Left lobe of liver (tissue), 2 donors: Measurements from ENCODE around the gene COPG2. TPM values are rescaled to one million over a fixed set of nuclear protein-coding genes. Genes with fewer than 3 reads are reported as not detected.
"Not testable (repeated sequence)": the region's sequence is repeated elsewhere in the genome, so short reads cannot be mapped to it uniquely, and the experiment has no call there.

Experiments used
- ATAC-seq: fragments of 200-7000 bp; cut with Tn5 transposase; one replicate; pipeline ENCODE4 v1.9.1; 2020; ENCODE audit warnings: mild to moderate bottlenecking, moderate library complexity
- DNase-seq: peaks from one replicate; pipeline ENCODE4 v3.0.0-alpha.2; 2020; ENCODE audit warnings: low spot score
- total RNA-seq: library from RNA; stranded (reverse); gene quantifications from one replicate; pipeline ENCODE4 v1.2.1, GENCODE V29; 2021
- donor health status: DM: no; HTN: no; CAD: no; lungs with moderate emphysema.
- donor health status: DM: no; HTN: yes; CAD: no.

The COPG2 gene, protein sequence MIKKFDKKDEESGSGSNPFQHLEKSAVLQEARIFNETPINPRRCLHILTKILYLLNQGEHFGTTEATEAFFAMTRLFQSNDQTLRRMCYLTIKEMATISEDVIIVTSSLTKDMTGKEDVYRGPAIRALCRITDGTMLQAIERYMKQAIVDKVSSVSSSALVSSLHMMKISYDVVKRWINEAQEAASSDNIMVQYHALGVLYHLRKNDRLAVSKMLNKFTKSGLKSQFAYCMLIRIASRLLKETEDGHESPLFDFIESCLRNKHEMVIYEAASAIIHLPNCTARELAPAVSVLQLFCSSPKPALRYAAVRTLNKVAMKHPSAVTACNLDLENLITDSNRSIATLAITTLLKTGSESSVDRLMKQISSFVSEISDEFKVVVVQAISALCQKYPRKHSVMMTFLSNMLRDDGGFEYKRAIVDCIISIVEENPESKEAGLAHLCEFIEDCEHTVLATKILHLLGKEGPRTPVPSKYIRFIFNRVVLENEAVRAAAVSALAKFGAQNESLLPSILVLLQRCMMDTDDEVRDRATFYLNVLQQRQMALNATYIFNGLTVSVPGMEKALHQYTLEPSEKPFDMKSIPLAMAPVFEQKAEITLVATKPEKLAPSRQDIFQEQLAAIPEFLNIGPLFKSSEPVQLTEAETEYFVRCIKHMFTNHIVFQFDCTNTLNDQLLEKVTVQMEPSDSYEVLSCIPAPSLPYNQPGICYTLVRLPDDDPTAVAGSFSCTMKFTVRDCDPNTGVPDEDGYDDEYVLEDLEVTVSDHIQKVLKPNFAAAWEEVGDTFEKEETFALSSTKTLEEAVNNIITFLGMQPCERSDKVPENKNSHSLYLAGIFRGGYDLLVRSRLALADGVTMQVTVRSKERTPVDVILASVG
- total RNA-seq: 5.4 TPM

DNA sequence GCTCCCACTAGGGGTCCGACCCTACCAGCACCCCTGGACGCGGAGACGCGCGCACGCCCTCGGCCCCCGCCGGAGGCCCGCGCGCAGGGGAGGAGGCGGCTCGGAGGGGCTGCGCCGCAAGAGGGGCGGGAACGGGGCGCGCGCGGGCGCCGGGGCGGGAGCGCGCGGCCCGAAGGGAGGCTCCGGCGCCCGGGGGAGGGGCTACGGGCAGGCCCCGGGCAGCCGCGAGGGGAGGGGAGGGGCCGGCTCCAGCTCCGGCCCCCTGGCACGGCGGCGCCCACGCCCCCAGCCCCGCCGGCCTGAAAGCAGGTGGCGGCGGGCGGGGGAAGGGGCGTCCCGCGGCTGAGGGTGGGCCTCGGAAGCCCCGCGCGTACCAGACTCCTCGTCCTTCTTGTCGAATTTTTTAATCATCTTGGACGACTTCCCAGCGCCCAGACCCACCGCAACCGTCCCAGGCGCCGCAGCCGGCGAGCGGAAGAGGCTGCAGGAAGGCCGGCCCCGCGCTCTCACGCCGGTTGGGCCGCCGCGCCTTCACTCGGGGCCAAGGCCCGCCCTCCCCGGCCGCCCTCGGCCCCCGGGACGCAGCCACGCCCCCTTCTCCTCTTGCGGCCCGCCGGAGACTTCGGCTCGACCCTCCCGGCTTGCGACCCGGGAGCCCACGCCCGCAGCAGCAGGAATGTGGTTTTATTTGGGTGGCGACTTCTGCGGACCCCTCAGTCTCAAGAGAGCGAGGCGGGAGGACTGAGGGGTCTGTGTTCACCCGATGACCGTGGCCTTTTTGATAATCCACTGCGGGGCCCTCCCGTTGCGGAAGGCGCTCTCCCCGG is at the start of gene COPG2:
TSS of gene COPG2 (minus strand) at position 491 of the 827 bp plus-strand sequence. CDS start at position 411, 80 bp downstream.
- ATAC-seq: peak; percentile 98
- DNase-seq: peak; percentile 88

DNA sequence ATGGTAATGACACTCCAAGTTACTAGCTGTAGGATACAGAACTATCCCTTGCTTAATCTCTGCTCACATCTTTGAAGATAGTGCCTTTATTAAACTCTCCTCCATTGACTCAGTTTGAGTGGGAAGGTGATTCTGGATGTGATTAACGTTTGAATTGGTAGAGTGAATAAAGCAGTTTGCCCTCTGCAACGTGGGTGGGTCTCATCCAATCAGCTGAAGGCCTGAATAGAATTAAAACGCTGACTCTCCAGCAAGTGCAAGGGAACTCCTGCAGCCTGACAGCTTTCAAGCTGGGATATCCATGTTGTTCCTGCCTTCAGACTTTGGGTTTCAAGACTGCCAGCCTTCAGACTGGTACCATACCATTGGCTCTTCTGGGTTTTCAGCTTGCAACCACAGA is 43.9 kb upstream of the COPG2 start:
- DNase-seq: no peak
- no peak for ATAC-seq

DNA sequence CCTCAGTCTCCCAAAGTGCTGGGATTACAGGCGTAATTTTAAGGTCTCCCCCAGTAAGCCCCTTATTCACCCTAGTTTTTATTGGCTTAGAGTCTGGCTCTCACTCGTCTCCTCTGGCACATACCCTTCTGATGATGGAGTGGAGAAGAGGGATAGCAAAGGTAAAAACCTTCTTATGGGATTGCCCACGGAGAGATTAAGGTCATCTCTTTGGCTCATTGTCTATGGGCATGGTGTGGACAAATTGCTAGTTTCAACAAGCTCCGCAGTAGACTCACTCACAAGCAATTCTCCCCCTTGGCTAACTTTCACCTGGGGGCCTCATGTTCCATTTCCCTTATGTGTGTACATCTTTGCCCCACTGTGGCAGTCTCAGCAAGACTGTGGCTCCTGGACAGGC is 40.2 kb upstream of the COPG2 start:
- ATAC-seq (no peak), DNase-seq (no peak)

DNA sequence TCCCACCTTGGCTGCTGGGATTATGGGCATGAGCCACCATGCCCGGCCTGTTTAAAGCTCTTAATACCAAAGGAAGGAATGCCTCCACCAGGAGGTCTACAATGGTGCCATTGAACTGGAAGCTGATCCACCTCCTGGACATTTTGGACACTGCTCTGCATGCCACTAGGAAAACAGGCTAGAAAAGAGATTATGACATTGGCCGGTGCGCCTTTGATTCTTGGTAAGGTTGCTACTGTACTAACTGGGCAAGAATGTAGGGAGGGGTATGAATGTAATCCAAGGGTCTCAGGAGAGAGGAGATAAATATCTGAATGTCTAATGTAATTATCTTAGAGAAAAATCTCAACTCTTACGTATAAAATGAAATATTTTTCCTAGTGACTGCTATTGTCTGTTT is 39.5 kb upstream of the COPG2 start:
- DNase-seq (no peak), ATAC-seq (no peak)

DNA sequence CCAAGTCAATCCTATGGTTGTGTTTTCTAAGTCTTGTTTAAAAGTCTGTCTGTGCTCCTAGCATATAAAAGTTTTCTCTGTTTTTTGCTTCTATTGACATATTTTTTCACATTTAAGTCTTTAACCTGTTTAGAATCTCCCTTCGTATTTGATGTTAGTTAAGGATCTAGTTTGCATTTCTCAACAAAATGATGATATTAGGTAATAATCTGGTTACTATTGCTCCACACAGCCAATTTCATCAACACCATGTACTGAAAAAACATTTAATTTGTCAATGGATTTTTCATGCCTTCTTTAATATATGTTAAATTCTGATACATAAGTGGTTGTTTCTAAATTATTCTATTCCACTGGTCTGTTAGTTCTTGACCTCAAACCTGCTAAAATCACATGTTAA is 35.3 kb upstream of the COPG2 start:
- DNase-seq: no peak
- no peak for ATAC-seq

DNA sequence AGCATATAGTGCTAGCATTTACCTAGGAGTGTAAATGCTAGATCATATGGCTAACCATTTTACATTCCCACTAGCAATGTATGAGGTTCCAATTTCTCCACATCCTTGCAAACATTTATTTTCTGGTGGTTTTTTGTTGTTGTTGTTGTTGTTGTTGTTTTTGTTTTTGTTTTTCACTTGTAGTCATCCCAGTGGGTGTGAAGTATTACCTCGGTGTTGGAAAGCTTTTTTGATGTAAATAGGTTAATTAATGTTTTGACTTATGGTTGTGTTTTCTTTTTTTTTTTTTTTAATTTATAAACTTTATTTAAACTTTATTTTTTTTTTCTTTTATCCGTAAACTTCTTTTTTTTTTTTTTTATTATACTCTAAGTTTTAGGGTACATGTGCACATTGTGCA is 33.1 kb upstream of the COPG2 start:
- ATAC-seq: no peak

DNA sequence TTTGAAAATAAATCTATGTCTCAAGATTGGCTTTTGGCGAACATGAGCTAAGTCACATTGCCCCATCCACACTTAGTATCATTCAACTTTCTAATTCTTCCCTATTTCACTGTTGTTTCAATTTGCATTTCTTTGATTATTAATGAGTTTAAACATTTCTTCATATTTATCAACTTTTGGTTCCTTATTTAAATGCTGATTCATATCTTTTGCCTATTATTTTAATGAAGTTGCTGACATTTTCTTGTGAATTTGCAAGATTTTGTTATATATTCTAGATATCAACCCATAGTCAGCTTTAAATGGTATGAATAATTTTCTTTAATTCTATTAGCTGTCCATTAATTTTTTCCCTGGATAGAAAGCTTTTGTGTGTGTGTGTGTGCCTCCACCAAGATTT is 32.2 kb upstream of the COPG2 start:
- DNase-seq (no peak), ATAC-seq (no peak)

More for the DNA sequence above, 33.1 kb upstream of the COPG2 start:
- no peak for DNase-seq

DNA sequence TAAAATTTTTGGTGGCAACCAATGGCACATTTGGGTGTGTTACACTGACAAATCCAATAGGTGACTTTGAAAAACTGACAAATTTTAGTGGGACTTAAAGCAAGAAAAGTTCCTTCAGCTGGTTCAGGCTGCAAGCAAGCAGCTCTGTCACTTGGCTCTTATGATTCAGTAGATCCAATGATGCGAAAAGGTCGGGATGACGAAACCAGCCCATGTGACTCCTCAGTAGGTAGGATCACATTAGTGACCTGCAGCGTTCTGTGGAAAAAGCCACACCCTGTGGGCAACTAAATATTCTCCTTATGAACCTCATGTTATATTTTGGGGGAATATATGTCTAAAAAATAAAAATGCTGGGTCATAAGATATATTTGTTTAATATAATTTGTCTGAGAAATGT is 31.1 kb upstream of the COPG2 start:
- ATAC-seq (no peak), DNase-seq (no peak)

DNA sequence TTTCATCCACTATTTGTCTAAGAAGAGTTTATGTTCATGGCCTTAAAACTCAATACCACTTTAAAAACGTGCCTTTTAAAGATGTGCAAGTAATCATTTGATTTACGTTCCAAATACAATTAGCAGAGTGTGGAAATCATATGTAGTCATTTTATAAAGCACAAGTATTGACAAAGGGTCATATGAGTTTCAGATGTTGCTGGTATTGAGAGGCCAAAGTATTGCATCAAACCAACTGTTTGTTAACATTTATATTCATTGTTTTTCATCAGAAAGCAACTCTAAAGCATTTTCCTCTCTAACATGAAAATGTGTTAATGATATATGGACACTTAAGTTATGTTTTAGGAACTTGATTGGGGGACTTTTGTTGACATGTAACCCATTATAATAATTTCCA is 29.3 kb upstream of the COPG2 start:
- no peak for ATAC-seq
- no peak for DNase-seq

DNA sequence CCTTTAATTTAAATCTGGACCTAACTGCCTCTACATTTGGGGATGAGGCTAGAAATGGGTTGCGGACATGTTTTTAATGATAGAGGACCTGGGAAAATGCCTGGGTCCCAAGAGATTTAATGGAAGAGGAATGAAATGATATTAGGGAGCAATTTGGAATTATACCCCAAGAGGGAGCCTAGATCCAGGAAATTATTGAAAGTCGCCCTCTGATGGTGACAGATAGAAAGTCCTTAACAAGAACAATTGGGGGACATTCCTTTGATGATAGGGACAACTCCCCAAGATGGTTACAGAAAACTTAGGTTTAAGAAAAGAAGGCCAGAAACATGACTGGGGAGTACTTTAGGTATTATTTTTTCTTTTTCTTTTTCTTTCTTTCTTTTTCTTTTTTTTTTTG is 27.3 kb upstream of the COPG2 start:
- DNase-seq (no peak), ATAC-seq (peak; percentile 59)

DNA sequence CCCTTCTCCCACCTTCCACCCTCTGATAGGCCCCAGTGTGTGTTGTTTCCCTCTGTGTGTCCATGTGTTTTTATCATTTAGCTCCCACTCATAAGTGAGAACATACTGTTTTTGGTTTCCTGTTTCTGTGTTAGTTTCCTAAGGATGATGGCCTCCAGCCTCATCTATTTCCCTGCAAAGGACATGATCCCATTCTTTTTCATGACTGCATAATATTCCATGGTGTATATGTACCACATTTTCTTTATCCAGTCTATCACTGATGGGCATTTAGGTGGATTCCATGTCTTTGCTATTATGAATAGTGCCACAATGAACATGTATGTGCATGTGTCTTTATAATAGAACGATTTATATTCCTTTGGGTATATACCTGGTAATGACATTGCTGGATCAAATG is 23.8 kb upstream of the COPG2 start:
- DNase-seq, ATAC-seq: not testable (repeated sequence)

DNA sequence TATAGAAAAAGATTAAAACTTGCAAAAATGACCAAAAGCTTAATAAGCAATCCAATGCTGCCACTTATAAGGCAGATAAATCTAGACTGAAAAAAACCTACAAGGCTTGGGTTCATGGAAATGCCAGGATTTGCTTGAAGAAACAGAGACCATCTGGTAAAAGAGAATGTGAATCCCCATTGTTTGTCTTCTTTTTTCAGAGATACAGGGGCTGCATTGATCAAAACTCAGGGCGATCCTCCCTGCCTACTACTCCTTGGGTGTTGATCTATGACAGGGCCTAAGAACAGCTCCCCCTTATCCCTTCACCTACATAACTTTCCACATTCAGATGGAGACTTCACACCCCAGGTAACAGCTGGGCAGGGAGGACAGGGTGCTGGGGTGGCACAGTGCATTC is 21.1 kb upstream of the COPG2 start:
- DNase-seq (no peak), ATAC-seq (no peak)

DNA sequence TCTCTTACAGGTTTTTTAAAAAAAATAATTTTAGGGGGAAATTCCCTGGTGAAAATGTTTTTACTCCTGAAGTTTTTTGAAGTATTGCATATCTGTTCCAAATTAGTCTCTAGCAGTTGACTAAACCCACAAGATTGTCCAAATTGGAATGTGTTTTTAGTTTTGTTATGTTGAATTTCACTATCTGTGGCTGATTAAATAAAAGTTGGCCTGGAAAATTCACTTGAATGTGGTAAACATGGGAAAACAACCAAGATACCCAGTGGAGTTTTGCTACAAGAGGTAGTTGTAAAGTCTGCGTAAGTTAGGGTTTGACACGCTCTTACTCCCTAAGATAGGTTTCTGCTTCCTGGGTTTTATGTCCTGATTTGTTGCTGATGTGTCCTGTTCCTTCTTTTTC is 14.5 kb upstream of the COPG2 start:
- ATAC-seq (no peak), DNase-seq (no peak)

DNA sequence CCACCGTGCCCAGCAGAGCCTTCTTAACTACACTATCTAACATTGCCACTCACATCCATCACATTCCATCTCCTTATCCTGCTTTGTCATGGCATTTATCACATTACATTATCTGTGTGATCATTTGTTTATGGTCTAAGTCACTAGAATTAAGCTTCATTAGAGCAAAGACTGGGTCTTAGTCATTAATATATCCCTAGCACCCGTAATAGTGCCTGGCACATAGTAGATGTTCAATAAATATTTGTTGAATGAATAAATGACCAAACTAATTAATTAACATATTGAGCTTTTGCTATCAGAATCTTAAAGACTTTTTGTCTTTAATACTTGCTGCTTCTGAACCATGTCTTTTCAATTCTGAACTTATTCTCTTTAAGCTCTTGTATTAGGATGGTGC is 5.9 kb upstream of the COPG2 start:
- no peak for ATAC-seq

DNA sequence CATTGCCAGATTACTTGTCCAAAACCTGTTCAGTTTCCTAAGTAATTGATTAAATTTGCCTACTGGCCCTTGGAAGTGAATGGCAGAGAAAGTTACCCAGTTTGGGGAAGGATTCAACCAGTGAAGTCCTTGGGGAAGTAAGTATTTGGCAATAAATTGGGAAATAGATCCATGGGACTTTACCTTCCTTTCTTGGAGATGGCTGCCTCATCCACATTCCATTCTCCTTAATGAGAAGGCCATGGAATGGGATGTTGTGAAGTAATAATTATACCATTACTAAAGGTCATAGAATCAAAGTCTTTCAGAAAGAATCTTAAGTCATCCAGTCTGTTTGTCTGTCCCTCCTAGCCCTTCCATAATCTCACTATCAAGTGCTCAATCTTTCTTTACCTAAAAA is 4.5 kb upstream of the COPG2 start:
- ATAC-seq: no peak
- no peak for DNase-seq

More for the DNA sequence above, 5.9 kb upstream of the COPG2 start:
- DNase-seq: no peak

DNA sequence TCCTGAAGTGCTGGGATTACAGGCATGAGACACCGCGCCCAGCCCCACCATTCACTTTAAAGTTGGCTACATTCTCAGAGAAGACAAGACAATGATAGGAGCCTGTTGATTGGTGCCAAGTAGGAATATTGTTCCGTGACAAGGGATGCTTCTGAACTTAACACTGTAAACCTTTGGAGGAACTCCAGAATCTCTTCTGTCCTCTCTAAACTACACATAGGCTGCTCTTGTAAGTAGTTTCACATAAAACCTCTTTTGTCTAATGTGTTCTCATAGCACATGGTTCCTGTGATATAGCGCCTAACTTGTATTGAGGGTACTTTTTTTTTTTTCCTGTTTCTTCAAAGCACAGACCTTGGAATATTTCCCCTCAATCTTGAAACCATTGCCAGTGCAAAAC is 3.6 kb upstream of the COPG2 start:
- DNase-seq (no peak), ATAC-seq (no peak)

DNA sequence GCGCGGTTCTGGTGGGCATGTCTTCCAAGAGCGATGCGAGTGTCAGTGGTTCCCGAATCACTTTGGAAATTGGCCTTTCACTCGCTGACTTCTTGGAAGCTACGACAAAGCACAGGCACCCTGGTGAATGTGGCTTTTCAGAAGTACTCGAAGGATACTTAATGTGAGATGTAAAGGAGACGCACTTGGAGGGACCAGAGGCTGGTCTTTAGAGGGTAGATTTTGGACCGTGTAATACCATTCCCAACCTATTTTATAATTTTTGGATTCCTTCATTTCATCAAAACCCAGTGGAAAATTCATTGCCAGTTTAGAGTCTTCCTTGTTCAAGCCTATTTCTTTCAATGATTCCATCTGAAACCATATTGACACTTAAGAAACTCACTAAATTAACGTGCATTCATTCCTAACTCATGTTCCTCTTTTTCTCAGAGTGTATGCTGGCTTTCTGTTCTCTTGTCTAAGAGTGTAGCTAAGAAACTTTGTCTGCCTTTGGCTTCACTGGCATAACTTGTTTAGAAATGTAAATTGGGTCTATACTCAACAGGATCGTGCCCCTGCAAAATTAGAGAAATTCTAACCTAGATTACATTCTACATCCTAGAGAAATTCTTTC is 645 bp upstream of the COPG2 start:
- ATAC-seq (no peak), DNase-seq (no peak)

DNA sequence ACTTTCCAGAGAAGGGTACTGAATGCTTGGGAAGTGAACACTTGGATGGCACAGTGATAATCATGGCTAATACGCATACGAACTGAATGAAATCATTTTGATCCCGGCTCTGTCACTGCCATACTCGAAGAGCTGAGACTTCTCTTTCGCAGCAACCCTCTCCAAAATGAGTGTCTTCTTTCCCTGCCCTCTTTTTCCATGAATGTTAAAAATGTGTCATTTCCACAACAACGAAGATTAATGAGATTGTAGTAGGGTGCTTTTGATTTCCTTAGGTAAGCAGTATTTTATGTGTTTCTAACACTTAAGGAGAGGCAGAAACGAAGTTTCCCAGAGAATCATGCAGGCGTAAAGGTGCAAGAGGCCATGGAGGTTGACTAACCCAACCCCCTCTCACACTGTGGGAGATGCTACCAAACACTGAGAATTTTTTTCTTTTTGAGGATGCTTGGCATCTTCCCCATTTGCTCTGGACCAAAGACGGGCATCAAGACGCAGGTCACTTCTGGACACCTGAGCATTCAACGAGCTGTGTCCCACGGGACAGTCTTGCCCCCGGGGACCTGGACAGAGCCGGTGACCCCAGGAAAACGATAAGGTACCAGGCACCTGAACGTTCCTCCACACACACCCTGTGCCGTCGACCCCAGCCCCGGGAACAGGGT is 823 bp downstream of the COPG2 start:
- no peak for DNase-seq
- no peak for ATAC-seq

DNA sequence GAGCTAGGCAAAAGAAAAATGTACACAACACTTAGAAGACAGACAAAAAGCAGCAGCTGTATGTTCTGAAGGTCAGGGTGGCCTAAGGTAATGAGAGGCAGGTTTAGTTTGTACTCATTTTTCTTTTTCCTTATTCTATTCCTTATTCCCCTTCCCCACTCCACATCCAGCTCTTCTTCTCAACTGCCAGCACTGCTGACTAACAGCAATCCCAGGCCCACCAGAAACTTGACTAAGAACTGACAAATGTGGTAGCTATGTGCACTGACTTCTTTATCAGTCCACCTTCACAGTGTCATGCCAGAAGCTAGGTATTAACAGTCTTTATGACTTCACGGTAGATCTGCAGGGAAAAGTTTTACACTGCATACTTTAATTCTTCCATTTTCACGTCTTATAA is 6.1 kb downstream of the COPG2 start:
- ATAC-seq: no peak

DNA sequence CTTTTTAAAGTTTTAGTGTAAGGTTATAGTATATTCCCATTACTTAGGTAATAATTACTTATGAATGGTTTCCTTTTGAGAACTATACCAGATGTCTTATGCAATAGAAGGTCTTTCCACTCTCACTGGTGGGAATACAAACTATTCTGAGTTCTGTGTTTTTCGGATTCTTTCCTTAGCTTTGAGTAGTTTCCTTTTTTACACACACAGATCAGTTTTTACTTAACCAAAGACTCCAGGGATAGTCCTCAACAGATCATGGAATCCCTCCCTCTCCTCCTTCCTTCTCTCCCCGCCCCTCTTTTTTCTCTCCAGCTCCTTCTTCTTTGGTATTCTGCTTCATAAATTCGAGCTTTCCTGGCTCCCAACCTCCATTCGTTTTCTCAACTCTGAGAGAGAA is 13.3 kb downstream of the COPG2 start:
- ATAC-seq: no peak
- no peak for DNase-seq

More for the DNA sequence above, 6.1 kb downstream of the COPG2 start:
- no peak for DNase-seq
